ENCODE measurements around the gene COL18A1.

DNA sequence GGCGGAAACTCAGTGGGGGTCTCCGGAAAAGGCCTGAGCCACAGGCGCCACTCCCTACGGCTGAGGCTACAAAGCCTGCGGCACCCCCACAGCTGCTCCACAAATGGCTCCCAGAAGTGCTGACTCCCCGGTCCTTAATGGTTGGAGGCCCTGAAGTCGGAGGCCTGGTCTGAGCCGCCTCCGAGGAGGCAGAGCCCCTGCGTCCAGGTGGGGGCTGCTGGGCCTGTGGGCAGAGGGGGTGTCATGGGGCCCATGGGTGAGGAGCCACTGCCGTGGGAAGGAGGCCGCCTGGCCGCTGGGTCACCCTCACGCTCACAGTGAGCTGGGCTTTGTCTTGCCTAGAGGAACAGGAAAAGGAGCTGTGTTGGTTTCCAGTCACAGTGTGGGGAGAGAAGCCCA, 12.4 kb upstream of the COL18A1 start:
- TF ChIP-seq, protein P1, sequence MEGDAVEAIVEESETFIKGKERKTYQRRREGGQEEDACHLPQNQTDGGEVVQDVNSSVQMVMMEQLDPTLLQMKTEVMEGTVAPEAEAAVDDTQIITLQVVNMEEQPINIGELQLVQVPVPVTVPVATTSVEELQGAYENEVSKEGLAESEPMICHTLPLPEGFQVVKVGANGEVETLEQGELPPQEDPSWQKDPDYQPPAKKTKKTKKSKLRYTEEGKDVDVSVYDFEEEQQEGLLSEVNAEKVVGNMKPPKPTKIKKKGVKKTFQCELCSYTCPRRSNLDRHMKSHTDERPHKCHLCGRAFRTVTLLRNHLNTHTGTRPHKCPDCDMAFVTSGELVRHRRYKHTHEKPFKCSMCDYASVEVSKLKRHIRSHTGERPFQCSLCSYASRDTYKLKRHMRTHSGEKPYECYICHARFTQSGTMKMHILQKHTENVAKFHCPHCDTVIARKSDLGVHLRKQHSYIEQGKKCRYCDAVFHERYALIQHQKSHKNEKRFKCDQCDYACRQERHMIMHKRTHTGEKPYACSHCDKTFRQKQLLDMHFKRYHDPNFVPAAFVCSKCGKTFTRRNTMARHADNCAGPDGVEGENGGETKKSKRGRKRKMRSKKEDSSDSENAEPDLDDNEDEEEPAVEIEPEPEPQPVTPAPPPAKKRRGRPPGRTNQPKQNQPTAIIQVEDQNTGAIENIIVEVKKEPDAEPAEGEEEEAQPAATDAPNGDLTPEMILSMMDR (IDR thresholded peaks at IDR 0.05), result no peak
- TF ChIP-seq EZH2 (IDR thresholded peaks at IDR 0.05), result no peak
